Retina (tissue), 1 donor: ENCODE results near the gene ADISSP.
A peak's percentile ranks its signal among the peaks of the same experiment; 100 is the strongest.

ENCODE experiments used
- DNase-seq: peaks from one replicate; pipeline ENCODE4 v3.0.0-alpha.2; 2016

The ADISSP gene

DNA sequence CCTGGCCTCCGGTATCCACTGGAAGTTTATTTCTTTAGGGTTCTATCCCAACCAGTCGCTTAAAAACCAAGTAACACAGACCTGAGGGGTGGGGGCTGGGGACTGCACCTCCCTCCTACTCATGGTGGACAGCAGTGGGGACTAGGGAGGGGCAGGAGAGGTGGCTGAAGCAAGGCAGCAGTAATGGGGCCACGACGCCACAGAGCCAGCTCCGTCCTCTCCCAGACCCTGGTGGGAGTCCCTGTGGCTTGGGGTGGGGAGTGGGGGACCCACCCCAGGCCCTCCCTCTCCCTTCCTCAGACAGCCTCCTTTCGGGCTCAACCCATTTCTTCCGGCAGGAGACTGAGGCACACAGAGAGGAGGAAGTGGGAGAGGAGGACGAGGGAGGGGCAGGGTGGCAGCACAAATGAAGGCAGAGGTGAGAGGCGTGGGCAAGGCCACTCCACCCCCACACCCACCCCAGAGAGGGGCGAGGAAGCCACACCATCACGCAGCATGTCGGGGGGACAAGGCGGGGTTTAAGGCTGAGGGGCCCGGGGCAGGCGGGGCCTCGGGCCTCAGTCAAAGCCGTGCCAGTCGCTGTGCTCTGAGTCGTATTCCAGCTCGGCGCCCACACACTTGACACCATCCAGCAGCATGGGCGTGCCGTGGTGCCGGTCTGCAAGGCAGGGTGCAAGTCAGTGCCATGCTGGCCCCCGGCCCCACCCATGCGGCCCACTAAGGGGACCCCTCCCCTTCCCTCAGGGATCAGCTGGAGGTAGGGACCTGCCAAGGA lies 13.9 kb downstream of the ADISSP start:
- DNase-seq = no peak

DNA sequence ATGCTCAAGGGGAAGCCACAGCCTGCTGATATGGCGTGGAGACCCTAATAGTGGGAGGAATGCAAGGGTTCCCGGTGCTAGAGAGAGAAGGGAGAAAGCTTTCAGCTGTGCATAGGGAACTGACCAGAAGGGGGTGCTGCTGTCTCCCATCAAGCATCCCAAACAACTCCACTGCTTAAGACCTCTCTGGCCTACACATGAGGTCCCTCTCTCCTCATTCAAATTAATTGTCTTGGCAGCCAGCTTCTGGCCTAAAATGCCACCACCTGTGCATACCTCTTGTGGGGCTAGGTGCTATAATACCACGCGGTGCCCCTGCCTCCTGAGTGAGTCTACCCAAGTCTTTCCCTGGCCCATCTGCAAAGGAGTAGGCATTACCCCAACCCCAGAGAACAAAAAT lies 14.5 kb downstream of the ADISSP start:
- peak; percentile 81 for DNase-seq

DNA sequence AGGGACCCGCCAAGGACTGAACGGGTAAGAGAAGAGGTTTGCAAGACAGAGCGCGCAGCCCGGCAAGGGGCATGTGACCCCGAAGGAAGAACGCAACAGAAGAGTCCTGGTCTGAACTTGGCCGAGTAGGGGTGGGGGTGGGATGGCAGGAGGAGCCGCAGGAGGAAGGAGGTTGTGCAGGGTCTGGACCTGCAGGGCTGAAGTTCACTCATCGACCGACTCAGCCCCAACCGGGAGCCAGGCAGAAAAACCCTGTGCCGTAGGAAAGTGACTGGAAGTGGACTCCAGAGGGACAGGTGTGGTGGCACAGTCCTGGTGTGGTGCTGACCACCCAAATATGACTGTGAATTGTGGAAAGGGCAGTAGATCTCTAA lies 15.2 kb downstream of the ADISSP start:
- DNase-seq = no peak

DNA sequence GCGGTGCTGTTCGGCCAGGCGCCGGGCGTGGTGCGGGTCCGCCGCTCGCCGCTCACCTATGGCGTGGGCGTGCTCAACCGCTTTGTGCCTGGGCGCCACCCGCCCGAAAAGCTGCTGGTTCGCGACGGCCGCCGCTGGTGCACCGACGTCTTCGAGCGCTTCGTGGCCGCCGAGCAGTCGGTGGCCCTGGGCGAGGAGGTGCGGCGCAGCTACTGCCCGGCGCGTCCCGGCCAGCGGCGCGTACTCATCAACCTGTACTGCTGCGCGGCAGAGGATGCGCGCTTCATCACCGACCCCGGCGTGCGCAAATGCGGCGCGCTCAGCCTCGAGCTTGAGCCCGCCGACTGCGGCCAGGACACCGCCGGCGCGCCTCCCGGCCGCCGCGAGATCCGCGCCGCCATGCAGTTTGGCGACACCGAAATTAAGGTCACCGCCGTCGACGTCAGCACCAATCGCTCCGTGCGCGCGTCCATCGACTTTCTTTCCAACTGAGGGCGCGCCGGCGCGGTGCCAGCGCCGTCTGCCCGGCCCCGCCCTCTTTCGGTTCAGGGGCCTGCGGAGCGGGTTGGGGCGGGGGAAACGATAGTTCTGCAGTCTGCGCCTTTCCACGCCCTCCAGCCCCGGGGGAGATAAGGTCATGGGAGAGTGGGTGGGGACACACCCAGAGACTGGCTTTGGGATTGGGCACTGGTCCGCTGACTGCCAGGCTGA lies 15.7 kb downstream of the ADISSP start:
- peak; percentile 82 for DNase-seq

DNA sequence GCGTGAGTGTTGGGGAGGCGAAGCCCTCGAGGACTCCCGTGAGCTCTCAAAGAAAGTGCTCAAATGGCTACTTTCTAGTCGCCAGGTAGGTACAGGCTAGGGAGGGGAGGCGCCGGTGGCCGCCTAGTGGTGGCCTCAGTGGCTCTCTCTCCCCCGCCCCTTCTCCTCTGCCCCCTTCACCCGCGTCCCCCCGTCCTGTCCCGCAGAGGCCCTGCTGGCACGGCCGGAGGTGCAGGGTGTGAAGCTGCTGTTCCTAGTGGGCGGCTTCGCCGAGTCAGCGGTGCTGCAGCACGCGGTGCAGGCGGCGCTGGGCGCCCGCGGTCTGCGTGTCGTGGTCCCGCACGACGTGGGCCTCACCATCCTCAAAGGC lies 16.3 kb downstream of the ADISSP start:
- no peak for DNase-seq

DNA sequence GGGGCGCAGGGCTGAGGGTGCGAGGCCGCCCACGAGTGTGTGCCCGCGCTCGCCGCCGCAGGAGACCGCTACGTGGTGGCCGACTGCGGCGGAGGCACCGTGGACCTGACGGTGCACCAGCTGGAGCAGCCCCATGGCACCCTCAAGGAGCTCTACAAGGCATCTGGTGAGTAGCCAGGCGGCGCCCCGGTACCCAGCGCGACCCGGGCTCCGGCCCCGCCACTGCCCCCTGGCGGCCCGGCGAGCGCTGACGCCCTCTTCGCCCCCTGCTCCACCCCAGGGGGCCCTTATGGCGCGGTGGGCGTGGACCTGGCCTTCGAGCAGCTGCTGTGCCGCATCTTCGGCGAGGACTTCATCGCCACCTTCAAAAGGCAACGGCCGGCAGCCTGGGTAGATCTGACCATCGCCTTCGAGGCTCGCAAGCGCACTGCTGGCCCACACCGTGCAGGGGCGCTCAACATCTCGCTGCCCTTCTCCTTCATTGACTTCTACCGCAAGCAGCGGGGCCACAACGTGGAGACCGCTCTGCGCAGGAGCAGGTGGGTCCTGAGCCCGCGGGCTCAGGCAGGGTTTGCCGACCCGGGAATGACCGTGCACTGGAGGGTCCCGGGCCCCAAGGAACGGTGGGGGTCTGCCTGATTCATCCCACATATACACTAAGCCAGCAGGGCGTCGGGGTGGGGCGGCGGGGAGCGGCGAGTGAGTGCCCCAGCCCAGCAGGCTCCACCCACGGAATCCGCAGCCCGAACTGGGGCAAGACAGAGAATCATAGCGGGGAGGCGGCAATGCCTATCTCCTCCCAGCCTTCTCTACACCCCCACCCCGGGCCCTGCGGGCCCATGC lies 17.6 kb downstream of the ADISSP start:
- peak; percentile 91 for DNase-seq

DNA sequence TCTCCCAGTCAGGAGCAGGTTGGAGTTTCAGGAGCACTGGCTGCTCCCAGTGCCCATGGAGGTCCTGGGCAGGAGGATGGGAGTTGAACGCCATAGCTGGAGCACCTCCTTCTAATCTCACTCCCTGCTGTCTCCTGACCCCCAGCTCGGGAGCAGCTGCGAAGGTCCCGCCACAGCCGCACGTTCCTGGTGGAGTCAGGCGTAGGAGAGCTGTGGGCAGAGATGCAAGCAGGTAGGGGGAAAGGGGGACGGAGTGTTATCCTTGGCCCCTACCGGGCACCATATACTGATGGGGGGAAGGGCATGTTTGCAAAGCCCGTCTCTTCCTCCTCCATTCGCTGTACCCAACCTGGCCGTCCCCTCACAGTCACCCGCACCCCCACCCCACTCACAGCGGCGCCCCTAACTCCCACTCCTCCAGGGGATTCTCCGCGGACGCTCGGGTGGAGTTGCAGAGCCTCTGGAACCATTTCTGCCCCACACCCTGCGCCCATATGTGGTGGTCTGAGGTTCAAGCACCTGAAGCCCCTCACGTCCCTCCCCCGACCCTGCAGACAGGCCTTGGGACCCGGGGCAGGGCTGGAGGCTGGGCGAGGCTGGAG lies 18.4 kb downstream of the ADISSP start:
- DNase-seq = no peak

DNA sequence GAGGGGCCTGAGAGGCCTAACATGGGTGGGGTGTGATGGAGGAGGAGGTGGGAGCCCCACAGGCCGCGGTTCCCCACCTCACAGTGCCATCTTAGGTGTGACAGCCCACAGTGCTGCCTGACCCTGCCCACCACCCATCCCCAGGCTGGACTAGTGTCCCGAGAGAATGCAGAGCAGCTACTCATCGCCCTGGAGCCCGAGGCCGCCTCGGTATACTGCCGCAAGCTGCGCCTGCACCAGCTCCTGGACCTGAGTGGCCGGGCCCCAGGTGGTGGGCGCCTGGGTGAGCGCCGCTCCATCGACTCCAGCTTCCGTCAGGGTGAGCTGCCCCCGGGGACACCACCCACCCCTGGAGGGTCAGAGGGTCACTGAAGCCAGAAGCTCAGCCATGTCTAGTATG lies 19.5 kb downstream of the ADISSP start:
- DNase-seq = no peak

DNA sequence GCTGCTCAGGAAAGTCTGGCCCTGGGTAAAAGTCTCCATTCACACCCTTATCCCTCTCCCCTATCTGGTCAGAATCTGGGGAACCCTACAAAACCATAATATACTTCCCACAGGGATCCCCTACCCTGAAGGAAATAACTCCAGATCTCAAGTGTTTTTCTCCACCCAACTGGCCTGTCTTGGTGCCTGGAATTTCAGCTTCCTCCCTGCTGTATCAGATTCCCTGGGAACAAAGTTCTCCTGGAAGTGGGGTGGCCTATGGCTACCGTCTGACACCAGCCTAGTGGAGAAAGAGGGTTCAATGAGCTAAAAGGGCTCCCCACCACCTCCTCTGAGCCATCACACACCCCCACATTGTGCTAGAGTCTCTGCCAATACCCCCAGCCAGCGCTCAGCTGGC lies 20.1 kb downstream of the ADISSP start:
- no peak for DNase-seq

DNA sequence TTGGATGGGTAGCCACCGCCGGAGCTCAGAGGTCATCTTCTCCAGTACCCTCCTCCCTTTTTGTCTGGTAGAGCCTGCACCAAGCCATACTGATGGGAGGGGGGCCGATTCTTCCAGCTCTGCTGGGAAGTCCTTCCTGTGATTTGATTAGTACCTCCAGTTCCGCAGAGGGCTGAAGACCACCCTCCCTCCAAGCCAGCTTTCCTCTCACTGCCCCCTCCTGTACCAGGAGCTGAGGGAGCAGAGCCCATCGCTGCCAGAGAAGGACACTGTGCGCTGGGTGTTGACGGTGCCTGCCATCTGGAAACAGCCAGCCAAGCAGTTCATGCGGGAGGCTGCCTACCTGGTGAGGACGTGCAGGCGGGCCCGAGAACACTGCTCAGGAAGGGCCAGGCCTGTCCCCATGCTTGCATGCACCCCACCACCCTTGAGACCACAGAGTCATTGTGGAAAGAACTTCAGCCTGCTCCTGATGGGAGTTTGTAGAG lies 21.8 kb downstream of the ADISSP start:
- no peak for DNase-seq

DNA sequence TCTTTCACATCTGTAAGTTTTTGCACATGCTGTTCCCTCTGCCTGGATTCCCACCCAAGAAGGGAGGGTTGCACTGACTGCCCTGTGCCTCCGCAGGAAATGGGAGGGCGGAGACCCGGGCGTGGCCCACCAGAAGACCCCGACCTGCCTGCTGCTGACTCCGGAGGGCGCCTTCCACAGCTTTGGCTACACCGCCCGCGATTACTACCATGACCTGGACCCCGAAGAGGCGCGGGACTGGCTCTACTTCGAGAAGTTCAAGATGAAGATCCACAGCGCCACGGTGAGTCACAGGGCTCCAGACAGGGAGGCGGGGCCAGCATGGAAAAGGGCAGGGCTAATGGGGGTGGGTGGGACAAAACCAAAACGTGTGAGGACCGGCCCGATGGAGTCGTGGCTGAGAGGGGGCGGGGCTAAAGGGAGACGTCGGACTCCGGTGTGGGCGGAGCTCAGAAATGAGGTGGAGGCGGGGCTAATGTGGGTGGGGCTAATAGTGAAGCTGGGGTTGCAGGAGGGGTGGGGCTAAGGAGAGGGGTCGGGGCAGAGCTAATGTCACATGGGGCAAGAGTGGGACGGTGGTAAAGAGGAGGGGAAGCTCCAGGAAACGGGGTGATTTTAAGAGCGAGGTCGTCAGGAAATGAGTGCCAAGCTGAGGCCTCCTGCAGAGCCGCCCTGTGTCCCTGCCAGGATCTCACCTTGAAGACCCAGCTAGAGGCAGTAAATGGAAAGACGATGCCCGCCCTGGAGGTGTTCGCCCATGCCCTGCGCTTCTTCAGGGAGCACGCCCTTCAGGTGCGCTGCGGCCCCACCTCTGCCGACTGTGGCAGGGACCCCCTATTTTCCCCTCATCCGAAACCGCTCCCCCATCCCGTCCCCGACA lies 22.5 kb downstream of the ADISSP start:
- no peak for DNase-seq

DNA sequence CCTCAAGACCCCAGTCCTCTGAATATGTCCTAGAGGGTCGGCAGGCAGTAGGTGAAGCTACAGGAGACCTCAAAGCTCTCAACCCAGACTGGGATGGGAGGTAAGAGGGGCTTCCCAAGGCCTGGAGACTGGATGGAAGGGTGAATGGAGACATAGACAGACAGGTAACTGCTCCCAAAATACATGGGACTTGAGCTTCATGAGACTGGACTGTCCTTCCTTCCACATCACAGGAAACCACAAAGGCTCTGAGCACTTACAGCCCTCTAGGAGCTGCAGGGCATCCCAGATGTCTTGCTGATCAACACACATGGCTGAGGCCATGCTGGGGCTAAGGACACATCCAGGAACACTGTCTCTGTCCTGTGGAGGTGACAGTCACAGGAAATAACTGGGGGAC lies 23.5 kb downstream of the ADISSP start:
- DNase-seq = no peak

DNA sequence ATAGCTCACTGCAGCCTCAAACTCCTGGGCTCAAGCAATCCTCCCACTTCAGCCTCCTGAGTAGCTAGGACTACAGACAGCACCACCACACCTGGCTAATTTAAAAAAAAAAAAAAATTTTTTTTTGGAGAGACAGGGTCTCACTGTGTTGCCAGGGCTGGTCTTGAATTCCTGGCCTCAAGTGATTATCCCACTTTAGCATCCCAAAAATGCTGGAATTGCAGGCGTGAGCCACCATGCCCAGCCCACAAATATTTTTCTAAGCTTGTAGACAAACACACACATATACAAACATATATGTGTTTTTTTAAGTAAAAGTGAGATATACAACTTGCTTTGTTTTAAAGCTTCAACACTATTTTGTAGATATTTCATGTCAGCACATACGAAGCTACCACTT lies 24.3 kb downstream of the ADISSP start:
- DNase-seq = no peak

DNA sequence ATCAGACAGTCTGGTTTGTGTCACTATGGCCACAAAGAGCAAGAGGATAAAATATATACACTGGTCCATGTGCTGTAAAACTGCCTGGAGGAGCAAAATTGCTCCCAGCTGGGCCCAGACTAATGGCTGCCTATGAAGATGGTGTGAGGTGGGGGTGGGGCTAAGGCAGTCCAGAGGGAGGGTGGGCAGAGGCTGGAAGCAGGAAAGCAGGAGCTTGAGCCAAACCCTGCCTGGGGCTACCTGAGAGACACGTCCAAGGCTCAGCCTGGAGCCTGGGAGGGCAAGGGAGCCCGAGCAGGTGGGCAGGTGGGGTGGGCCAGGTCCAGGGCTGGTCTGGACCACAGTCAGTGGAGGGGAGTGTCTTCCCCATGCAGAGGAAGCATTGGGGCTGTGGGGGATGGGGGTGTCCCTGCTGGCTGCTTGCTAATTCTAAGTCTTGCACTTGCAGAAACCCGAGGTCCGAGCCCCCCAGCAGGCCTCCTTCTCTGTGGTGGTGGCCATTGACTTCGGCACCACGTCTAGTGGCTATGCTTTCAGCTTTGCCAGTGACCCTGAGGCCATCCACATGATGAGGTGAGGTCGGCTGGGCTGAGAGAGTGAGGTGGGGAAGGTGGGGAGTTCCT lies 25.6 kb downstream of the ADISSP start:
- DNase-seq = no peak

DNA sequence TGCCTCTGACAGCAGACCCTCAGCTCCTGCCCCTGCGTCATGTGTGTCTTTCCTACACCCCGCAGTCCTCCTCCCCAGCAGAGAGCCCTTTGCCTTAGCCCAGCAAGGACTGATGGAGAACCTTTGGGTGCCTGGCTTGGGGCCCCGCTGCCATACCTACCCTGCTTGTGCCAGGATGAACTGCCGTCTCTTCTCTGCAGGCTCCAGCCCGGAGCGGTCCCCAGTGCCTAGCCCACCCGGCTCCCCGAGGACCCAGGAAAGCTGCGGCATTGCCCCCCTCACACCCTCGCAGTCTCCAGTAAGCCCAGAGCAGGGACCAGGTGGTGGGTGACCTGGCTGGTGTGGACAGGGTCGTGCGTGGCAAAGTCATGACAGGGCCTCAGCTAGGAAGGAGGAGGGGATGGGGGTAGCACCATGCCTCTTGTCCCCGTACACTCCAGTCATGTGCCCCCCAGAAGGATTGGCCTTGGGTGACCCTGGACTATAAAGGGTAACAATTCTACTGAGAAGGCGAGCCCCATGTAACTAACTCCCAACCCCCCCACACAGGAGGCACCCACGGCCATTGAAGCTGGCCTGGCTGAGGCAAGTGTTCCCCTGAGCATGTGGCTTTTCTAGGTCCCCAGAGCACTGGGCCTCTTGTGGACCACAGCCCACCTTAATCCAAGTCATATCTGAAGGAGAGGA lies 26.8 kb downstream of the ADISSP start:
- no peak for DNase-seq

DNA sequence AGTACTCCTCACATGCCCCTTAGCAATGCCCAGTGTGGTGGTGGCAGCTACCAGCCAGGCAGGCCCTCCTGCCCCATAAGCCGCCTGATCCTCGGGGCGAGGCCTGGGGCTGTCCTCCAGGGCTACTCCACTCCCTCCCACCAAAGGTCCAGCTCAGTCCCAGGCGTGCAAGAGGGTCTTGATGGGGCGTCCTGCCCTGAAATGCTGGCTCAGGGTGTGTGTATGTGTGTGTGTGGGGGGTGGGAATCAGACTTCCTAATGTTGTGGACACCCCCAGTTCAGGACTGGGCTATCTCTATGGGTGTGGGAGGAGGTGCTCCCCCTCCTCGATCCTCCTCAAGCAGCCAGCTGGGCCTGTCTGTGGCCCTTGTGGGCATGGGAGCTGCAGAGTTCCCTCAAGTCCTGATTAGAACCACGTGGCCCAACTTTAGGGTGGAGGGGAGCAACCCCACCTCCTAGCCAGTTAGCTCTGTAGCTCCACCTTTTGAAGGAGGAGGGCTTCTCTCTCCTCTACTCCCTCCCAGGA lies 27.6 kb downstream of the ADISSP start:
- DNase-seq = no peak

DNA sequence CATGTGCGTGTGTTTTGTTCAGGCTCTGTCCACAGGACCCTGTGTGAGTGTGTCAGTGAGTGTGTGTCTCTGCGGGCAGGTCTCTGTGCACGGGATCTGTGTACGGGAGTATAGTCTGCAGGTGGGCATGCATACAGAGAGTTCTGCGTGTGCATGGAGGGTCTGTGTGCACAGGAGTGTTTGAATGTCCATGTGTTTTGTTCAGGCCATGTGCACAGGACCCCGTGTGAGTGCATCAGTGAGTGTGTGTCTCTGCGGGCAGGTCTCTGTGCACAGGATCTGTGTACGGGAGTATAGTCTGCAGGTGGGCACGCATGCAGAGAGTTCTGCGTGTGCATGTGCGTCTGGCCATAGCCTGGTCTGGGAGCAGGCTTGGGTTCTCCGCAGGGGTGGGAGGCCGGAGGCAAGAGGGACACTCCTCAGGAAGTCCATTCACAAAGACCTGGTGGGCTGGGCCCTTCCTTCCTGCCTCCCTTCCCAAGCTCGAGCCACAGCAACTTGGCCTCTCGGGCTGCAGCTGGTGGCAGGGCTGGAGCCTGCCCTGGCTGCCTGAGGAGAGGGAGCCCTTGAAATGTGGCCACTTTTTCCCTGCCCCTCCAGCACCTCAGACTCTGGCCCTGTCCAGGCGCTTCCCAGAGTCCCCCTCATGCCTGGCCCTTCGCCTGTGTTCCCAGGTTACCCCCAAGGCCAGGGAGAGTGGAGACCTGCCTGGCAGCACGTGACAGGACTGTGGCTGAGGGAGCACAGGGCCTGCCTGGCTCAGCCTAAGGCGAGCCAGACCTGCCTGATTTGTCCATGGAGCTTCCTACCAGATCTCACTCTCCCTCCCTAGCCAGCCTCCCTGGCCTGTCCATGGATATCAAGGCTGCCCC lies 28.3 kb downstream of the ADISSP start:
- no peak for DNase-seq

DNA sequence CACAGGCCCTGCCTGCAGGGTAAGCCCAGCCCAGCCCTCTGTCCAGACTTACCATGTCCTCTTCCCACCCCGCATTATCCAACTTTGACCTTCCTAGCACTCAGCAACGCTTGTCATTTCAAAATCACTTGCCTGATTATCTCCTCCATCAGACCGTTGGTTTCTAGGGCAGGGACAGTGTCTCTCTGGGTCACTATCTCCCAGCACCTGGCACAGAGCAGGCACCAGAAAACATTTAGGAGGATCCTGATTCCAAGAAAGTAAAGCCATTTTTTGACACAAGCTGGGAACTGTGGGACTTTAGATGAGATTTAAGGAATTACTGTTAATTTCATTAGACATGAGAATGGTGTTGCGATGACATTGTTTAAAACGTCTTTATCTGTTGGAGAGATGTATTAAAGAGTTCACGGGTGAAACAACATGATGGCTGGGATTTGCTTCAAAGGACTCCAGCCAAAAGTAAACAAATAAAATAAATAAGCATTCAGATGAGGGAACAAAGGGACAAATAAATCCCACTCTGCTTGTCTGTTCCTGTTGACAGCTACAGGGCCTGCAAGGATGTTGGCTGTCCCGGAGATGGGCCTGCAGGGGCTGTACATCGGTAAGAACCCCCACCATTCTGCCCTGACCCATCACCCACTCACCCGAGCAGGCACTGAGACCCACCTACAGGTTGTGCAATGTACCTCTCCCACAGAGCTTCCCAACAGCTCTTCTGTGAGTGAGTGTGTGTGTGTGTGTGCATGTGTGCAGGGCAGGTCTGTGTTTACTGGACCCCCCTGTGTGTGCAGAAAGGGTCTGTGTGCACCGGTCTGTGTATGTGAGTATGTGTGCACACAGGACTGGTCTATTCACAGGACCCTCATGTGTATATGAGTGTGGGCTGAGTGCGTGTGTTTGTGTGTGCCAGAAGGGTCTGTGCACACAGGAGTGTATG lies 29.2 kb downstream of the ADISSP start:
- DNase-seq = no peak

DNA sequence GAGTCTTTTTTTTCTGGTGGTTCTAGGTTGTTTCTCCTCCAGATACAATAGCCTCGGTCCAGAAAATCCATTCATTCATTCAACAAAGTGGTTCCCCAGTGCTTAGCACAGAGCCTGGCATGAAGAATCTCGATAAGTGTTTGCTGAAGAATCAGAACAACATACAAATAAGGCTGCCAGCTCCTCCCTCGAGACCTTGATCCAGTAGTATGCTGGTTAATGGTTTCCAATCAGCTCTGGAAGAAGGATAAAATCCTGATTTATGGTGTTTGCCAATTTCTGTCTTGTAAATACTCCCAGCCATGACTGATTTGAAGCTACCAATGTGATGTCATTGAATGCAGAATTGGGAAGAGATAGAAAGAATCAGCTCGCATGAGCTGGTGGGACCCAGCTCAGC lies 31.8 kb downstream of the ADISSP start:
- no peak for DNase-seq
